ENCODE data around the gene HOXA6.

Gene HOXA6

DNA sequence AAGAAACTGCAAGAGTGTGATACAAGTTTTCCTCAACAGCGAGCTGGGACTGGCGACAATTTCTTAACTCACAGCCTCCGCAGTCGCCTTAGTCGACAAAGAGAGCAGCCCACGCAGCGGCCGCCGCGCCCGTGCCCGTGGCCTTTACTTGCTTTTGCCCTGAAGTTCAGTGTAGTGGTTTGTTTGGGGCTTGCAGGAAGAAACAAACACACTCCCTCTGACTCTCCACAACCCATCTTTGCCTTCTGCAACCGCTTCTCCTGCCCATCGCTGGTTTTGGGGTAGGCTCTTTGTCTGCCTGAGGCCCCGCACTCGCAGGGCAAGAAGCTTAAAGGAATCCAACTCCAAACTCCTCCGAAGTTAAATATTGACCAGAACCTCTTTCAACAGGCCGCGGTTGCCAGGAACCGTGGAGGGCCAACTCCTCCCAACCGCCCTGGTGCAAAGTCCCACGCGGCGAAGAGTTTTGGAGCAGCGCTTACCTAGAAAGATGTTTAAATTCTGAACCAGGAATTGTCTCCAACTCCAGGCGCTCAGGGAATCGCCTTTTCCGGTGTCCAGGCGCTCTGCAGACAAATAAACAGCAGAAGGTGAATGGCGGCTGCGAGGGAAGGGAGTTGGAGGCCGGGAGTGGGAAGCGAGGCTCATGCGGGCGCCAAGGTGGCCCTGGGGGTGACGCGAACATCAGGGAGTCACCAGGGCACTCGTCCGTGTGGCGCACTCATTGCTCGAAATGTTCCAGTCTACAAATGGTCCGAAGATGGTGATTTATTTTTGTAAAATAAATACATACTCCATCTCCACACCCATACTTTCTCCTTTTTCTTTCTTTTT, 25.3 kb downstream of the HOXA6 start:
- Histone ChIP-seq H3K27ac (ENCODE audit: low read depth in 2 of 2, low read length in 2 of 2) (peak overlapping the region; percentile 81 to 88), H3K9me3 (ENCODE audit: control insufficient read depth in 2 of 2, low read length in 2 of 2) (no peaks in the 10 kb centered on the region), H3K4me1 (ENCODE audit: control insufficient read depth in 2 of 2, insufficient read depth in 2 of 2, low read length in 2 of 2) (peaks cover 46 to 78% of the 10 kb centered on the region in 2 donors), H3K9ac (ENCODE audit: low read depth in 1 of 2, low read length in 2 of 2) (peak overlapping the region; percentile 29 to 73), H3K36me3 (ENCODE audit: control insufficient read depth in 2 of 2, insufficient read depth in 2 of 2, low read length in 2 of 2) (peaks cover 0 to 3% of the 10 kb centered on the region in 2 donors), H3K4me3 (ENCODE audit: low read length in 2 of 2) (peak overlapping the region; percentile 56 to 69), H3K27me3 (ENCODE audit: control insufficient read depth in 2 of 2, insufficient read depth in 2 of 2, low read length in 2 of 2) (no peaks in the 10 kb centered on the region)

GRCh38 chr7:27121684-27122076, 25.9 kb downstream of the HOXA6 start:
- H3K36me3 ChIP-seq (ENCODE audit: control insufficient read depth in 2 of 2, insufficient read depth in 2 of 2, low read length in 2 of 2): peaks cover 0 to 4% of the 10 kb centered on the region in 2 donors
- H3K9ac ChIP-seq (ENCODE audit: low read depth in 1 of 2, low read length in 2 of 2): peak overlapping the region; percentile 20 to 73

GRCh38 chr7:27119412-27119911, 28.1 kb downstream of the HOXA6 start:
- Histone ChIP-seq H3K27ac (ENCODE audit: low read depth in 2 of 2, low read length in 2 of 2) (peak overlapping the region; percentile 48 to 88), H3K9ac (ENCODE audit: low read depth in 1 of 2, low read length in 2 of 2) (peak overlapping the region in 1 of 2 donors; percentile 34), H3K4me3 (ENCODE audit: low read length in 2 of 2) (no peak overlapping the region)

More at GRCh38 chr7:27121684-27122076, 25.9 kb downstream of the HOXA6 start:
- Histone ChIP-seq H3K27me3 (ENCODE audit: control insufficient read depth in 2 of 2, insufficient read depth in 2 of 2, low read length in 2 of 2) (no peaks in the 10 kb centered on the region), H3K9me3 (ENCODE audit: control insufficient read depth in 2 of 2, low read length in 2 of 2) (no peaks in the 10 kb centered on the region), H3K4me1 (ENCODE audit: control insufficient read depth in 2 of 2, insufficient read depth in 2 of 2, low read length in 2 of 2) (peaks cover 47 to 82% of the 10 kb centered on the region in 2 donors), H3K27ac (ENCODE audit: low read depth in 2 of 2, low read length in 2 of 2) (peak overlapping the region; percentile 81 to 88), H3K4me3 (ENCODE audit: low read length in 2 of 2) (peak overlapping the region; percentile 56 to 69)

DNA sequence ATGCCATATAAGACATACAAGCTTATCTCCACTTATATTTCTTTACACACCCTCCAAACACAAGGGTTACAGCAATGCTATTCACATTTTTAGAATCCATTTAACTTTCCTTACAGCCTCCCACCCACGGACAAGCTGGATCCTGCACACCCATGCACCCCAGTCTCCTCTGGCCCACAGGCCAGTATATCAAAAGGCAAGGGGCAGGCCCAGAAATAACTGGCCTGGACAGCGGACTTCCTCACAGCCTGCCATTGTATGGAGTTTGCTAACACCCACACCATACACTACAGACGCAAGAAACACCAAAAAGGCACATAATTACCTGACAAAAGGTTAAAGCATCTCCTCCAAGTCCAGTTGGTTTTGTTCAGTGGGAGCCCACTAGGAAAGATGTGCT, 29.0 kb downstream of the HOXA6 start:
- Histone ChIP-seq H3K27ac (ENCODE audit: low read depth in 2 of 2, low read length in 2 of 2) (peak overlapping the region; percentile 88 to 92), H3K9ac (ENCODE audit: low read depth in 1 of 2, low read length in 2 of 2) (no peak overlapping the region), H3K4me1 (ENCODE audit: control insufficient read depth in 2 of 2, insufficient read depth in 2 of 2, low read length in 2 of 2) (peaks cover 49 to 87% of the 10 kb centered on the region in 2 donors), H3K4me3 (ENCODE audit: low read length in 2 of 2) (peak overlapping the region in 1 of 2 donors; percentile 69), H3K27me3 (ENCODE audit: control insufficient read depth in 2 of 2, insufficient read depth in 2 of 2, low read length in 2 of 2) (no peaks in the 10 kb centered on the region), H3K9me3 (ENCODE audit: control insufficient read depth in 2 of 2, low read length in 2 of 2) (no peaks in the 10 kb centered on the region), H3K36me3 (ENCODE audit: control insufficient read depth in 2 of 2, insufficient read depth in 2 of 2, low read length in 2 of 2) (peaks cover 0 to 2% of the 10 kb centered on the region in 2 donors)

More at GRCh38 chr7:27119412-27119911, 28.1 kb downstream of the HOXA6 start:
- Histone ChIP-seq H3K27me3 (ENCODE audit: control insufficient read depth in 2 of 2, insufficient read depth in 2 of 2, low read length in 2 of 2) (no peaks in the 10 kb centered on the region), H3K36me3 (ENCODE audit: control insufficient read depth in 2 of 2, insufficient read depth in 2 of 2, low read length in 2 of 2) (peaks cover 0 to 4% of the 10 kb centered on the region in 2 donors), H3K4me1 (ENCODE audit: control insufficient read depth in 2 of 2, insufficient read depth in 2 of 2, low read length in 2 of 2) (peaks cover 53 to 90% of the 10 kb centered on the region in 2 donors), H3K9me3 (ENCODE audit: control insufficient read depth in 2 of 2, low read length in 2 of 2) (no peaks in the 10 kb centered on the region)

- peaks cover 49 to 84% of the 10 kb centered on the region in 2 donors for H3K4me1 ChIP-seq (ENCODE audit: control insufficient read depth in 2 of 2, insufficient read depth in 2 of 2, low read length in 2 of 2)
- peak overlapping the region; percentile 88 to 92 for H3K27ac ChIP-seq (ENCODE audit: low read depth in 2 of 2, low read length in 2 of 2)
- H3K27me3 ChIP-seq (ENCODE audit: control insufficient read depth in 2 of 2, insufficient read depth in 2 of 2, low read length in 2 of 2): no peaks in the 10 kb centered on the region
Observed at GRCh38 chr7:27117887-27118491, 29.6 kb downstream of the HOXA6 start.

DNA sequence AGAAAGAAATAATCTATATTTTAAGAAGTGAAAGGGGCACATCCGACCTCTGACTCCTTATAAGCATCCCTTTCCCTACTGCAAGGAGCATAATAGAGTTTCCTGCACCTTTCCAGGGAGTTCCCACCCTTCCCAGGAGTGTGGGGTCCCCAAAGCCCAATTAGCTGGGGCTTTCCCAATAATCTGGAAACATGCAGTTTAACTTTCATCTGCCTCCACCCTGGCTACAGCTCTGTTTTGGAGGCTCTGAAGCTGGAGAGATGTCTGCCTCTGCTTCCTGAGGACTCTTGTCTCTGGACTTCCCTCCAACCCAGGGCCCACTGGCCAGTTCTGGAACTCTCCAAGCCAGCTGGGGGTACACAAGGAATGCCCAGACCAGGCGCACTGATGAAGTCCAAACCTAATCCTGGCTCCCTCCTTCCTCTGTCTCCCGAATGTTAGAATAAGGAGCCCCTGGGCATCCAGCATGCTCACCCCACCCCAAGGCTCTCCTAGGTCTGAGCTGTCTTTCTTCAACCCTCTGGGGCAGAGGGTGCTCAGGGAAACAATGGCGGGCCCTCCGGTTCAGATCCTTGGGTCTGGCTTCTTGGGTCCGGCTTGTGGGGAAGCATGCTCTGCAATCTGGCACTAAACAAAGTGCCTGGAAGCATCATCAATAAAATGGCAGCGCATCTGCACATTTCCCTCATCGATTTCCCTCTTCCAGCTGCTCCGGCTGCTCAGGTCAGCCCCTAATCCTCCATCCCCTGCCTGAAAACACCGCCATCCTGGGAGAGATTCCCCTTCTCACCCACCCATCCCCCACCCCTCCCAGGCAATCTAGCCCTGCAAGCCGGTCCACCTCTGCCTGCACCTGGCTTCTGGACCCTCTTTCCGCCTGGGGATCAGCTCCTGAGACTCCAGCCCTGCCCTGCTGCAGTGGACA, 30.4 kb downstream of the HOXA6 start:
- peaks cover 54 to 79% of the 10 kb centered on the region in 2 donors for H3K4me1 ChIP-seq (ENCODE audit: control insufficient read depth in 2 of 2, insufficient read depth in 2 of 2, low read length in 2 of 2)
- H3K9me3 ChIP-seq (ENCODE audit: control insufficient read depth in 2 of 2, low read length in 2 of 2): no peaks in the 10 kb centered on the region
- peak overlapping the region; percentile 63 to 86 for H3K9ac ChIP-seq (ENCODE audit: low read depth in 1 of 2, low read length in 2 of 2)
- peak overlapping the region; percentile 57 to 69 for H3K4me3 ChIP-seq (ENCODE audit: low read length in 2 of 2)
- peaks cover 0 to 2% of the 10 kb centered on the region in 2 donors for H3K36me3 ChIP-seq (ENCODE audit: control insufficient read depth in 2 of 2, insufficient read depth in 2 of 2, low read length in 2 of 2)
- peak overlapping the region; percentile 88 to 92 for H3K27ac ChIP-seq (ENCODE audit: low read depth in 2 of 2, low read length in 2 of 2)
- H3K27me3 ChIP-seq (ENCODE audit: control insufficient read depth in 2 of 2, insufficient read depth in 2 of 2, low read length in 2 of 2): no peaks in the 10 kb centered on the region

More at GRCh38 chr7:27117887-27118491, 29.6 kb downstream of the HOXA6 start:
- H3K9me3 ChIP-seq (ENCODE audit: control insufficient read depth in 2 of 2, low read length in 2 of 2): no peaks in the 10 kb centered on the region
- peak overlapping the region; percentile 57 to 69 for H3K4me3 ChIP-seq (ENCODE audit: low read length in 2 of 2)
- peaks cover 0 to 2% of the 10 kb centered on the region in 2 donors for H3K36me3 ChIP-seq (ENCODE audit: control insufficient read depth in 2 of 2, insufficient read depth in 2 of 2, low read length in 2 of 2)
- peak overlapping the region; percentile 17 to 86 for H3K9ac ChIP-seq (ENCODE audit: low read depth in 1 of 2, low read length in 2 of 2)

GRCh38 chr7:27116031-27116961, 31.3 kb downstream of the HOXA6 start:
- peak overlapping the region; percentile 68 to 69 for H3K4me3 ChIP-seq (ENCODE audit: low read length in 2 of 2)
- no peaks in the 10 kb centered on the region for H3K9me3 ChIP-seq (ENCODE audit: control insufficient read depth in 2 of 2, low read length in 2 of 2)
- H3K27ac ChIP-seq (ENCODE audit: low read depth in 2 of 2, low read length in 2 of 2): peak overlapping the region; percentile 88 to 92
- peak overlapping the region; percentile 75 to 86 for H3K9ac ChIP-seq (ENCODE audit: low read depth in 1 of 2, low read length in 2 of 2)
- peaks cover 61 to 77% of the 10 kb centered on the region in 2 donors for H3K4me1 ChIP-seq (ENCODE audit: control insufficient read depth in 2 of 2, insufficient read depth in 2 of 2, low read length in 2 of 2)
- H3K36me3 ChIP-seq (ENCODE audit: control insufficient read depth in 2 of 2, insufficient read depth in 2 of 2, low read length in 2 of 2): peaks cover 0 to 2% of the 10 kb centered on the region in 2 donors
- H3K27me3 ChIP-seq (ENCODE audit: control insufficient read depth in 2 of 2, insufficient read depth in 2 of 2, low read length in 2 of 2): no peaks in the 10 kb centered on the region

GRCh38 chr7:27115221-27116026, 32.1 kb downstream of the HOXA6 start:
- peaks cover 0 to 2% of the 10 kb centered on the region in 2 donors for H3K36me3 ChIP-seq (ENCODE audit: control insufficient read depth in 2 of 2, insufficient read depth in 2 of 2, low read length in 2 of 2)
- peak overlapping the region; percentile 75 to 86 for H3K9ac ChIP-seq (ENCODE audit: low read depth in 1 of 2, low read length in 2 of 2)
- no peaks in the 10 kb centered on the region for H3K27me3 ChIP-seq (ENCODE audit: control insufficient read depth in 2 of 2, insufficient read depth in 2 of 2, low read length in 2 of 2)
- H3K9me3 ChIP-seq (ENCODE audit: control insufficient read depth in 2 of 2, low read length in 2 of 2): no peaks in the 10 kb centered on the region
- H3K4me3 ChIP-seq (ENCODE audit: low read length in 2 of 2): peak overlapping the region; percentile 68 to 69
- peak overlapping the region; percentile 88 to 92 for H3K27ac ChIP-seq (ENCODE audit: low read depth in 2 of 2, low read length in 2 of 2)
- H3K4me1 ChIP-seq (ENCODE audit: control insufficient read depth in 2 of 2, insufficient read depth in 2 of 2, low read length in 2 of 2): peaks cover 62 to 77% of the 10 kb centered on the region in 2 donors
